HG02610 (cell line): ENCODE results near the gene ATP6V0E2.
"Not testable (repeated sequence)": the region's sequence is repeated elsewhere in the genome, so short reads cannot be mapped to it uniquely, and the experiment has no call there.

ENCODE experiments used
- ATAC-seq: cut with Tn5 transposase; IDR thresholded peaks from one replicate; pipeline ENCODE4 v1.9.1; 2021; ENCODE audit warnings: mild to moderate bottlenecking, moderate library complexity; ENCODE audit not compliant: unreplicated experiment

The ATP6V0E2 gene

DNA sequence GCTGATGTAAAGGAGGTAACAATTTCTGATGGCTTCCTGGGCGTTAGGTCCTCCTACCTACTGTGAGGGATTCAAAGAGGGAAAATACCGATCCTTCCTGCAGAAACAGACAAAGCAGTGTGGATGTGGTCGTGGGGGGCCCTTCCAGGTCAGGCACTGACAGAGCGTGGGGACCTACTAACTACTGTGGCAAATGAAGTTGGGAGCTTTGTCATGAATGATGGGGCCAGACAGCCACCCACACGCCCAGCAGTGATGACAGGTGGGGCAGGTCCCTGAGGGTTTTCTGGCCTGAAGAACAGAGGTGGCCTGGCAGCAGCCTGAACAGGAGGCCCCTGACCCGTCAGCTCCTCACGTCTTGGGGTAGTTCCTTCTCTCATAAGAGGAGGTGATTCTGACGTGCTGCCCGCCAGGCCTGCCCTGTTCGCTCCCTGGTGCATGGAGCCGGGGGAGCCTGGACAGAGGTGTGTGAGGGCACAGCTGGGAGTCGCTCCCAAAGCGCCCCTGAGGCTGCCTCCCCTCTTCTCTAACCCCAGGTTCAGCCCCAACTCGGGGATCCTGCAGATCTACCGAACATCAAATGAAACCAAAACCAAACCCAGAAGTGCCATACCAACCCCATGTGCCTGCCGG is 4.2 kb downstream of the ATP6V0E2 start:
- ATAC-seq = no peak

- ATAC-seq = no peak
These were observed 4.8 kb downstream of the ATP6V0E2 start for GRCh38 chr7:149878523-149878921.

GRCh38 chr7:149879271-149879743 is 5.5 kb downstream of the ATP6V0E2 start:
- ATAC-seq = no peak

DNA sequence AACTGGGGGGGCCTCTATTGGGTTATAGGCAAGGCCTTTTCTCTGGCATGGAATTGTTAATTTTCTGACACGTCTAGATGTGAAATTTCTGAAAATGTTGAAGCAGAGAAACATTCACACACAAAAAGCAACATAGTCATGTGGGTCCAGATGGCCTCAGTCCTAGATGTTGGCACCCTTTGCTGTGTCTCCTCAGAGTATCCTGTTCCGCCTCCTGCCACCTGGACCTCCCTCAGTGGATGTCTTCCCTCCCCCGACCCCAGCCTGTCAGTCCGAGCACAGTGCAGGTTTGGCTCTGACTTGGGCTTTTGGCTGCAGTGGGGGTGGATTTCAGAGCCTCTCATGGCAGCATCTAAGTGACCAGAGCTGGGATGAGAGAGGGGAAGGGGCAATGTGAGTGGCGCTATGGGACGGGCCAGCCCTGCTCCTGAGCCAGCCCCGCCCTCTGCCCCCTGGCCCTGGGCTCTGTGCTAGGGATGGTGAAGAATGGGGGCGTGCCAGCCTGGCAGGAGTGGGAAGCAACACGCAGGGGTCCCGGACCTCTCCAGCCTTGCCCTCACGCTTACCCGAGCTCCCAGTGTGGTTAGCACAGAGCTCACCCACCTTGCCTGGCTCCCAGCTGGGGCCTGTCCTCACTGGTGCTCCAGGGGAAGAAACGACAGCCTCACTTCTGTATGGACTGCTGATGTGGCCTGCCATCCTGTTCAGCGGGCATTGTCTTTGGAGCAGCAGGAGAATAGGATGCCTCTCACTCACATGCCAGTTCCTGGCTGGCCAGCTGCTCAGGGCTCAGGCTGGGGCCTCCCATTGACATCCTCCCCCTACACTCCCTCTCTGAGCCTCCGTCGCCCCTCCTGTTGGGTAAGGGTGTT is 6.2 kb downstream of the ATP6V0E2 start:
- no peak for ATAC-seq

- no peak for ATAC-seq
These were observed 7.0 kb downstream of the ATP6V0E2 start for GRCh38 chr7:149880638-149881311.

DNA sequence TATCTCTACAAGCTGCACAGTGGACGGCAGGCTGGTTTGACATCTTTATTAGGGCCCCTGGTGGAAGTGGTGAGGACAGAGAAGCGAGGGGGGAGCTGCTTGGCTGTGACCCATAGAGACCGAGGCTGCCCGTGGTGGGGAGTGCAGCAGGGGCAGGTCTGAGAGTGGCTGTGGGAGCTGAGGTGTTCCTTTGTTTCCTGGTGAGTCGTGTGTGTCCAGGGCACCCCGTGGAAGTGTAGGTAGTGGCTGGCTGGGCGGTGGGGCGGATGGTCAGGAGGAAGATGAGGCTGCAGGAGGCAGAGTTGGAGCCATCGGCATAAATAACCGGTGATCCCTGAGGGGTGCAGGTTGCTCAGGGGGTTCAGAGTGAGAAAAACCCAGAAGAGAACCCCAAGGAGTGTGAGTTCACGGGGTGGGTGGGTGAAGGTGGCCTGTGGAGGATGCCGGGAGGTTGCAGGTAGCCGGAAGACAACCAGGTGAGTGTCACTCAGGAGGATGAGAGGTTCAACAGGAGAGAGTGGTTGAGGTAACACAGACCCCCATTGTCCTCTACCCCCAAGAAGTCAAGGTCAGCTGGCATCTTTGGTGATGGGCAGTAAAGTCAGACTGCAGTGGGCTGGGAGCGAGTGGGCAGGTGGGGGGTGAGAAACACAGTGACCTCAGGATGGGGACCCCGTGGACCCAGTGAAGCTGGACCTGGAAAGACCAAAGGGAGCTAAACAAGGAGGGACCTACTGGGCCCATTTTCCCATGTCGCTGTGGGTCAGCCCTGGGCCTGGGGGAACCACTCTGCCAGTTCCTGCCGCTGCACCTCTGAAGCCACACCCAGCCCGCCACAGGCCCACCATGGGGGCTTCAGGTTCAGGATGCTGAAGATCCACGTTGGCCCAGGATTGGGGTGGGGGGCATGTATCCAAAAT is 7.8 kb downstream of the ATP6V0E2 start:
- ATAC-seq = no peak

DNA sequence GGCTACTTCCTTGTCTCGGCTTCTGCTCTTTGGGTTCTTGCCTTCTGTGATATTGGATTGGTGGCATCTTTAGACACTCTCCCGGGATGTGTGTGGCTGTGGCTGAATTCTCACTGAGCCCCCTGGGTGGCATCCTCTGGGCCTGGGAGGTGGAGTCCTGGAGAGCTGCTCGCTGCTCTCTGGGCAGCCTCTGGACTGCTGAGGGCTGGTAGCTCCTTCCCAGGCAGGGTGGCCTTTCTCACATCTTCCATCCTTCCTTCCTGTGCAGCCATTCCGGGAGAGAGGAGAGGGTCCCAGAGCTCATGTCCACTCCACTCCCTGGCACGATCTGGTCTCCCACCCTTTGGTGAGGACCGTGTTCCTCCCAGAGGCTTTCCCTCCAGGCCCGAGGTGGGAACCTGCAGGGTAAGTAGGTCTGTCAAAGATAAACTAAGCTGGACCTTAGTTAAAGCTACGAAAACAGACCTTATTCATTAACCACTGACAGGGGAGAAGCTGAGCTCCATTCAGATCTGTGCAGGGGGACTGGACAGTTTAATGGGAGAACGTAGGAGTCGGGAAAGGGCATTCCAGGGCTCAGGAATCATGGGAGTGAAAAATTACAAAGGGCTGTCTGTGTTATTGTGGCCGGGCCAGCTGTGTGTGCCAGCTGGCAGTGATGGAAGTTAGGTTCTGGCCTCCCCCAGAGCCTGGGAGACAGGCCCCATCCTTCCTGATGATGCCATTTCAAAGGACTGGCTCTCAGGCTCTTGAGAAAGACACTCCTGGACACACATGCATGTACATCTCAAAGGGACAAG is 8.7 kb downstream of the ATP6V0E2 start:
- ATAC-seq = no peak

GRCh38 chr7:149883048-149883438 is 9.3 kb downstream of the ATP6V0E2 start:
- no peak for ATAC-seq

GRCh38 chr7:149883452-149883861 is 9.7 kb downstream of the ATP6V0E2 start:
- ATAC-seq = no peak

- ATAC-seq = no peak
These were observed 10.2 kb downstream of the ATP6V0E2 start for GRCh38 chr7:149884016-149884415.

DNA sequence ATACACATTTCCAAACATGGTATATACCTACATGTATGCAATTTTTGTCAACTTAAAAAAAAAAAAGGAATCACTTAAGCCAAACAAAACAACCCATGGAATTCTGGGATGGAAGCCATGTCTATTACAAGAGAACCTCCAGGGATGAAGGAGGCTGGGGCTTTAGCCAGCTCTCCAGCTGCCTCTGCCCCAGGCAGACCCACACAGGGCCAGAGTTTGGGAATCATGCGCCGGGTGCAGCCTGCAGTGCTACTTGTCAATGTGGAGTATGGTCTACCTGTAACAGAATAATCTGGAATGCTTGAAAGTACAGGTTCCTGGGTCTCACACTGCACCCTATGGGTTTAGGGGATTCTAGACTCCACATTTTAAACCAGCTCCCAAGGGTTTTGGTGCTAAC is 10.8 kb downstream of the ATP6V0E2 start:
- no peak for ATAC-seq

DNA sequence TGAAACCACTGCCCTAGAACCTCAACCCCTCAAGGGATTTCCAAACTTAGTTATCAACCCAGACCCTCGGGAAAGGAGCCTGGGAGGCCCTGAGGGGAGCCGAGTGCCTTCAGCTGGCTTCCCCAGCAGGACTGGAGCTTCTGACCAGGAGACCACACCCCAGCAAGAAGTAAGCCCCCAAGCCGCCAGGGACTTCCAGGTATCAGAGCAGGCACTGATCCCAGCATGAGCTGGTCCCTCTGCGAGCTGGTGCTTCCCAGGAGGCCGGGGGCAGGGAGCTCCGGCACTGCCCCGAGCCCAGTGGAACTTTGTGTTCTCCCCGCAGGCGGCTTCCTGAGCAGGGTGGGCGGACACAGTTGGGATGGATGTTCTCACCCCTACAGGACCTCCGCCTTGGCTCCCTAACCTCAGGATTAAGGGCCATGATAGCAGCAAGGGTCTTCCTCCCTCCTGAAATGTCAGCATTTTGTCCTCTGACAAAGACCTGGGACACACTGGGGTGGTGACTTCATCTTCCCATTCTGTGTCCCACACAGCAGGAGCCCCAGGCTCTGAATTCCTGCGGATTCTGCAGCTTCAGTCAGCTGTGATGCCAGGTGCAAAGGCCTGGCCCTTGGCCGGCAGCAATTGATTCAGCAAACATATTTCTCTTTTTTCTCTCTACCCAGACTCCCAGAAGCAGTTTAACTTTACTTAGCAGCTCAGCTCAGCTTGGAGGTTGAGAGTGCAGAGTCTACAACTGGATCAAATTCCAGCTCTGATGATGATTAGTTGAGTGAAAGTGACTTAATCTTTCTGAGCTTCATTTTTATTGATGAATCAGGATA is 11.6 kb downstream of the ATP6V0E2 start:
- no peak for ATAC-seq

GRCh38 chr7:149886018-149886415 is 12.2 kb downstream of the ATP6V0E2 start:
- no peak for ATAC-seq

DNA sequence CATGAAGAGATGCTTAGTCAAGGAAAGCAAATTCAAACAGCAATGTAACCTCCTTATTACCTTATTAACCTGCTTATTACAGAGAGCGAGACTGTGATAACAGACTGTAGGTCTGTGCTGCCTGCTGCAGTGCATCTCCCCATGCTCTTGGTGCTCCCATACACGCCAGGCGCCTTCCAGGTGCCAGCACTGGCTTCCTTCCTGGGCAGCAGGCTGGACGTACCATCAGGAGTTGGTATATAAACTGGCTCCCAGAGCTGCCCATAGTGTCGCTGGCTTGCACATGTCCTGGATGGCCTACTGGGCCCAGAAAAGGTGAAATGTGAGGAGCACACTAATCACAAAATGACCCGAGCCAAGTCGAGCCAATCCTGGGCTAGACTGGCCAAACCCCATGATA is 13.5 kb downstream of the ATP6V0E2 start:
- no peak for ATAC-seq

GRCh38 chr7:149890715-149891114 is 16.9 kb downstream of the ATP6V0E2 start:
- not testable (repeated sequence) for ATAC-seq

DNA sequence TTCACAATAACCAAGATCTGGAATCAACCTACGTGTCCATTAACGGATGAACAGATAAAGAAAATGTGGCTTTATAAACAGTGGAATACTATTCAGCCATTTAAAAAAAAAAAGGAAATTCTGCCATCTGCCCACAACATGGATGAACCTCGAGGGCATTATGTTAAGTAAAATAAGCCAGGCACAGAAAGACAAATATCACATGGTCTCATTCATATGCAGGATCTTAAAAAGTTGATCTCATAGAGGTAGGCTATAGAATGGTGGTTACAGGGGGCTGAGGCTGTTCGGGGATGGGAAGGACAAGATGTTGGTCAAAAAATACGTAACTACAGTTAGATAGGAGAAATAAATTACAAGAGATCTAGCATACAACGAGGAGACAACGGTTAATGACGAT is 21.2 kb downstream of the ATP6V0E2 start:
- not testable (repeated sequence) for ATAC-seq

DNA sequence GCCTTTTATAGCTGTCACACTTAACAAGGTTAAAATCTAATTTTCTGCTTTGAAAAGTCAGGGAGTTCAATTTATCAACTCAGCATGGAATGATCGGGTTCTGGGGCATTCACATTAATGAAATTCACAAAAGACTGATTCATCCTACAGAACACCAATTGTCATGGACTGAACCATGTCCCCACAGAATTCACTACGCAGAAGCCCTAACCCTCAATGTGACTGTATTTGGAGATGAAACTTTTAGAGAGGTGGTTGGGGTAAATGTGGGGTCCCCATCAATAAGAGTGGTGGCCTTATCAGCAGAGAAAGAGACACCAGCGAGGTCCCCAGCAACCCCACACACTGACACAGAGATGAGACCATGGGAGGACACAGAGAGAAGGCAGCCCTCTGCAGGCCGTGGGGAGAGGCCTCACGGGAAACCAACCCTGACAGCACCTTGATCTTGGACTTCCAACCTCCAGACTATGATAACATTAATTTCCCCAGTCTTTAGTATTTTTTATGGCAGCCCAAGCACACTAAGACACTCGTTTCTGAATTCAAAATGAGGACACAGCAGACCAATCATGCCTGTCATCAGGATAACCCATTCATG is 34.1 kb downstream of the ATP6V0E2 start:
- ATAC-seq = not testable (repeated sequence)

DNA sequence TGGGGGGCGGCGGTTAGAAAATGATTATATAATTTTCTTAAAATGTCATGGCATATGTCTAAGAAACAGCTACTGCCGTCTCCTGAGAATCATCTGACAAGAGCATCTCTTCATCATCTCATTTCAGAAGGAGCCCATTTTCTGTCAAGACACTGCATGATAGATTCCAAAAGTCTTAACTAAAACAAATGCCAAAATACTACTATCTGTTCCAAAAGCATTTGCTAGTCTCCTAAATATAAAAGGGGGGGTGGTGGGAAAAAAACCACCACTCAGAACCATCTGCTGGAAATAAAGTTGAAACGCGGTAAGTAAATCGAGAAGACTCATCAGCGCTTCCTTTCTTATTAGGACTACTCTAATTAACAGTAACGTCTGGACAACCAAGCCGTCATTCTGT is 36.5 kb downstream of the ATP6V0E2 start:
- not testable (repeated sequence) for ATAC-seq
